Type B pancreatic cell (in vitro differentiated cells): ENCODE data around the gene MAP2K5. TPM values are rescaled to one million over a fixed set of nuclear protein-coding genes. Genes with fewer than 3 reads are reported as not detected.

ENCODE experiments used
- DNase-seq: peaks from one replicate; pipeline ENCODE4 v3.0.0; 2021; ENCODE audit warnings: mixed read lengths; ENCODE audit not compliant: unreplicated experiment; ENCODE audit errors: extremely low spot score
- H3K27ac Mint-ChIP-seq: 2 replicates; pipeline ENCODE4 v1.8.0; 2021; ENCODE audit warnings: mild to moderate bottlenecking, mixed read lengths
- H3K27me3 Mint-ChIP-seq: 2 replicates; pipeline ENCODE4 v1.8.0; 2021; ENCODE audit warnings: mixed read lengths
- H3K36me3 Mint-ChIP-seq: 2 replicates; pipeline ENCODE4 v1.8.0; 2021; ENCODE audit warnings: mixed read lengths
- H3K4me1 Mint-ChIP-seq: one replicate; pipeline ENCODE4 v1.8.0; 2021; ENCODE audit warnings: mixed read lengths; ENCODE audit not compliant: unreplicated experiment
- H3K4me3 Mint-ChIP-seq: 2 replicates; pipeline ENCODE4 v1.8.0; 2021; ENCODE audit warnings: mild to moderate bottlenecking, mixed read lengths
- H3K9me3 Mint-ChIP-seq: 2 replicates; pipeline ENCODE4 v1.8.0; 2021; ENCODE audit warnings: mixed read lengths
- CTCF ChIP-seq: fragments of 200-600 bp; sonication (generic); conservative IDR thresholded peaks from 2 replicates; pipeline ENCODE4 v1.5.0; 2021; ENCODE audit warnings: antibody characterized with exemption, mild to moderate bottlenecking
- total RNA-seq: library from RNA; stranded (reverse); gene quantifications from 2 replicates; pipeline ENCODE4 v1.2.1, GENCODE V29; 2021; ENCODE audit warnings: low replicate concordance

Gene MAP2K5
- total RNA-seq, 1 donor from 2014 or later, result 21.8 TPM

- peaks cover 6% of the 10 kb centered on the region for H3K9me3 Mint-ChIP-seq
- H3K4me3 Mint-ChIP-seq, result no peak overlapping the region
- H3K36me3 Mint-ChIP-seq, result peaks cover 28% of the 10 kb centered on the region
- DNase-seq, result no peak
- H3K27me3 Mint-ChIP-seq, result no peaks in the 10 kb centered on the region
- no peak for TF ChIP-seq CTCF
- H3K4me1 Mint-ChIP-seq, result peaks cover 8% of the 10 kb centered on the region
- no peak overlapping the region for H3K27ac Mint-ChIP-seq
These were observed 20.6 kb downstream of the MAP2K5 start for GRCh38 chr15:67563092-67563491.

- Mint-ChIP-seq H3K4me3 (no peak overlapping the region), H3K4me1 (peaks cover 12% of the 10 kb centered on the region), H3K9me3 (no peaks in the 10 kb centered on the region), H3K36me3 (peaks cover 22% of the 10 kb centered on the region), H3K27me3 (no peaks in the 10 kb centered on the region), H3K27ac (no peak overlapping the region)
- TF ChIP-seq CTCF, result no peak
- no peak for DNase-seq
These were observed 21.8 kb downstream of the MAP2K5 start for GRCh38 chr15:67564021-67564967.

GRCh38 chr15:67564968-67565345 lies 22.5 kb downstream of the MAP2K5 start:
- no peak for TF ChIP-seq CTCF

GRCh38 chr15:67569668-67570067 lies 27.2 kb downstream of the MAP2K5 start:
- DNase-seq, result no peak
- H3K4me1 Mint-ChIP-seq, result peaks cover 23% of the 10 kb centered on the region
- H3K9me3 Mint-ChIP-seq, result no peaks in the 10 kb centered on the region
- TF ChIP-seq CTCF, result no peak
- no peaks in the 10 kb centered on the region for H3K27me3 Mint-ChIP-seq
- no peak overlapping the region for H3K4me3 Mint-ChIP-seq
- H3K27ac Mint-ChIP-seq, result no peak overlapping the region
- H3K36me3 Mint-ChIP-seq, result peaks cover 22% of the 10 kb centered on the region

More at GRCh38 chr15:67564968-67565345, 22.5 kb downstream of the MAP2K5 start:
- no peak for DNase-seq
- Mint-ChIP-seq H3K4me3 (no peak overlapping the region), H3K36me3 (peaks cover 17% of the 10 kb centered on the region), H3K27ac (no peak overlapping the region), H3K9me3 (no peaks in the 10 kb centered on the region), H3K4me1 (peaks cover 16% of the 10 kb centered on the region), H3K27me3 (no peaks in the 10 kb centered on the region)

GRCh38 chr15:67570875-67571647 lies 28.6 kb downstream of the MAP2K5 start:
- Mint-ChIP-seq H3K9me3 (no peaks in the 10 kb centered on the region), H3K4me3 (no peak overlapping the region), H3K27ac (no peak overlapping the region)

More at GRCh38 chr15:67570875-67571647, 28.6 kb downstream of the MAP2K5 start:
- no peak for DNase-seq
- Mint-ChIP-seq H3K36me3 (peaks cover 22% of the 10 kb centered on the region), H3K27me3 (no peaks in the 10 kb centered on the region), H3K4me1 (peaks cover 32% of the 10 kb centered on the region)
- TF ChIP-seq CTCF, result no peak
